DND-41 (cell line): Measurements from ENCODE around the gene MKS1.

Experiments used
- ATAC-seq: fragments of 200-7000 bp; cut with Tn5 transposase; 3 replicates; pipeline ENCODE4 v1.9.1; 2021; ENCODE audit warnings: low read depth; ENCODE audit not compliant: insufficient read depth
- DNase-seq: peaks from one replicate; pipeline ENCODE4 v3.0.0-alpha.2; 2020
- H2AFZ ChIP-seq: 2 replicates; pipeline ENCODE4 v1.6.0; 2012; ENCODE audit warnings: low read depth, low read length
- H3K27ac ChIP-seq: 2 replicates; pipeline ENCODE4 v1.5.1; 2012; ENCODE audit warnings: low read length, inconsistent platforms
- H3K27me3 ChIP-seq: fragments of 200-600 bp; sonication (generic); 2 replicates; pipeline ENCODE4 v1.6.0; 2012; ENCODE audit warnings: low read length, mild to moderate bottlenecking, inconsistent platforms; ENCODE audit not compliant: insufficient read depth, poor library complexity
- H3K36me3 ChIP-seq: 2 replicates; pipeline ENCODE4 v1.5.1; 2012; ENCODE audit warnings: low read length, inconsistent platforms; ENCODE audit not compliant: insufficient read depth
- H3K4me1 ChIP-seq: 2 replicates; pipeline ENCODE4 v1.5.1; 2012; ENCODE audit warnings: mild to moderate bottlenecking, low read length; ENCODE audit not compliant: insufficient read depth
- H3K4me2 ChIP-seq: 2 replicates; pipeline ENCODE4 v1.6.0; 2012; ENCODE audit warnings: mild to moderate bottlenecking, moderate library complexity, low read length, inconsistent platforms; ENCODE audit not compliant: insufficient read depth
- H3K4me3 ChIP-seq, 2 experiments: fragments of 200-600 bp in 1 of 2; shearing (Covaris generic) in 1 of 2; 2 replicates each; pipeline ENCODE4 v1.5.1; 2012 to 2016; ENCODE audit warnings: inconsistent platforms in 2 of 2, low read length in 2 of 2, mild to moderate bottlenecking in 2 of 2, low read depth in 1 of 2, moderate library complexity in 1 of 2
- H3K79me2 ChIP-seq: 2 replicates; pipeline ENCODE4 v1.6.0; 2012; ENCODE audit warnings: low read length, inconsistent platforms; ENCODE audit not compliant: insufficient read depth
- H3K9ac ChIP-seq: 2 replicates; pipeline ENCODE4 v1.6.0; 2012; ENCODE audit warnings: low read depth, mild to moderate bottlenecking, inconsistent platforms, low read length, moderate library complexity
- H3K9me3 ChIP-seq: 2 replicates; pipeline ENCODE4 v1.5.1; 2012; ENCODE audit warnings: low read length, moderate library complexity, mild to moderate bottlenecking, inconsistent platforms; ENCODE audit not compliant: insufficient read depth, severe bottlenecking
- H4K20me1 ChIP-seq: 2 replicates; pipeline ENCODE4 v1.6.0; 2012; ENCODE audit warnings: low read length; ENCODE audit not compliant: insufficient read depth
- EZH2 ChIP-seq: IDR thresholded peaks from 3 replicates; pipeline ENCODE4 v1.6.1; 2012; ENCODE audit warnings: borderline replicate concordance, low read depth, mild to moderate bottlenecking, moderate library complexity, low read length, inconsistent platforms; ENCODE audit not compliant: severe bottlenecking
- TF ChIP-seq, protein P1 (sequence below): IDR thresholded peaks from 2 replicates; pipeline ENCODE4 v1.5.1; 2012; ENCODE audit warnings: borderline replicate concordance, low read length, moderate library complexity, mild to moderate bottlenecking; ENCODE audit not compliant: poor library complexity, severe bottlenecking; ENCODE audit errors: extremely low read depth

MKS1 gene

GRCh38 chr17:58231641-58232040 lies 12.6 kb upstream of the MKS1 start:
- ATAC-seq, result no peak
- TF ChIP-seq, protein P1, sequence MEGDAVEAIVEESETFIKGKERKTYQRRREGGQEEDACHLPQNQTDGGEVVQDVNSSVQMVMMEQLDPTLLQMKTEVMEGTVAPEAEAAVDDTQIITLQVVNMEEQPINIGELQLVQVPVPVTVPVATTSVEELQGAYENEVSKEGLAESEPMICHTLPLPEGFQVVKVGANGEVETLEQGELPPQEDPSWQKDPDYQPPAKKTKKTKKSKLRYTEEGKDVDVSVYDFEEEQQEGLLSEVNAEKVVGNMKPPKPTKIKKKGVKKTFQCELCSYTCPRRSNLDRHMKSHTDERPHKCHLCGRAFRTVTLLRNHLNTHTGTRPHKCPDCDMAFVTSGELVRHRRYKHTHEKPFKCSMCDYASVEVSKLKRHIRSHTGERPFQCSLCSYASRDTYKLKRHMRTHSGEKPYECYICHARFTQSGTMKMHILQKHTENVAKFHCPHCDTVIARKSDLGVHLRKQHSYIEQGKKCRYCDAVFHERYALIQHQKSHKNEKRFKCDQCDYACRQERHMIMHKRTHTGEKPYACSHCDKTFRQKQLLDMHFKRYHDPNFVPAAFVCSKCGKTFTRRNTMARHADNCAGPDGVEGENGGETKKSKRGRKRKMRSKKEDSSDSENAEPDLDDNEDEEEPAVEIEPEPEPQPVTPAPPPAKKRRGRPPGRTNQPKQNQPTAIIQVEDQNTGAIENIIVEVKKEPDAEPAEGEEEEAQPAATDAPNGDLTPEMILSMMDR, result no peak
- TF ChIP-seq EZH2, result no peak

GRCh38 chr17:58229881-58230280 lies 10.8 kb upstream of the MKS1 start:
- no peak overlapping the region for H3K4me2 ChIP-seq
- ATAC-seq (no peak), DNase-seq (no peak)
- no peaks in the 10 kb centered on the region for H3K36me3 ChIP-seq
- no peak for TF ChIP-seq EZH2
- TF ChIP-seq, protein P1, result no peak
- H2AFZ ChIP-seq, result no peak overlapping the region
- H3K79me2 ChIP-seq, result no peaks in the 10 kb centered on the region
- H3K9me3 ChIP-seq, result no peaks in the 10 kb centered on the region
- H3K27me3 ChIP-seq, result peaks cover 33% of the 10 kb centered on the region
- H3K4me1 ChIP-seq, result no peaks in the 10 kb centered on the region
- H4K20me1 ChIP-seq, result no peaks in the 10 kb centered on the region
- no peak overlapping the region for H3K4me3 ChIP-seq
- no peak overlapping the region for H3K27ac ChIP-seq
- no peak overlapping the region for H3K9ac ChIP-seq

More at GRCh38 chr17:58231641-58232040, 12.6 kb upstream of the MKS1 start:
- H4K20me1 ChIP-seq, result no peaks in the 10 kb centered on the region
- no peaks in the 10 kb centered on the region for H3K4me1 ChIP-seq
- H3K4me3 ChIP-seq, result no peak overlapping the region
- no peaks in the 10 kb centered on the region for H3K9me3 ChIP-seq
- H3K79me2 ChIP-seq, result no peaks in the 10 kb centered on the region
- no peaks in the 10 kb centered on the region for H3K36me3 ChIP-seq
- DNase-seq, result no peak
- H2AFZ ChIP-seq, result no peak overlapping the region
- no peak overlapping the region for H3K27ac ChIP-seq
- peaks cover 48% of the 10 kb centered on the region for H3K27me3 ChIP-seq
- no peak overlapping the region for H3K9ac ChIP-seq
- H3K4me2 ChIP-seq, result no peak overlapping the region

DNA sequence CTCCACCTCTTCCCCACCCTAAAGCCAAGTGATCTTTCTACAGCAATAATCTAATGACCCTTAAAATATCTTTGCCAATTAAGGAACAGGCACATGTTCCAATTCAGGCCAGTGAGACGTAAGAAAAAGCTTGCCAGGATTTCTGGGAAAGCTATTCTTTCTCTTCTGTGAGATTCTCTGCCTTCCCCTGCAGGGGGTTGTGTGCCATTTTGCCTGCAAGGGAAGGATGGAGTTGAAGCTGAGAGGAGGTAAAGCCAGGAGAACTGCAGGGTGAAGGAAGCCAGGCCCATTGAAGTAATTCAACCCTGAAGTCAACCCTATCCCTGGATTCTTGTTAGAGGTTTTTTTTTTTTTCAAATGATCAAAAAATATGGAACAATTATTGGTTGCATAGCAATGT lies 10.3 kb upstream of the MKS1 start:
- Histone ChIP-seq H3K4me3 (no peak overlapping the region), H3K27me3 (peaks cover 32% of the 10 kb centered on the region), H3K4me1 (no peaks in the 10 kb centered on the region), H3K36me3 (no peaks in the 10 kb centered on the region), H3K9me3 (no peaks in the 10 kb centered on the region), H2AFZ (no peak overlapping the region), H3K27ac (no peak overlapping the region), H4K20me1 (no peaks in the 10 kb centered on the region), H3K4me2 (no peak overlapping the region), H3K79me2 (no peaks in the 10 kb centered on the region), H3K9ac (no peak overlapping the region)
- TF ChIP-seq, protein P1, result no peak
- TF ChIP-seq EZH2, result no peak
- ATAC-seq (no peak), DNase-seq (no peak)

- Histone ChIP-seq H2AFZ (no peak overlapping the region), H4K20me1 (no peaks in the 10 kb centered on the region), H3K36me3 (no peaks in the 10 kb centered on the region), H3K9ac (no peak overlapping the region), H3K27me3 (peaks cover 29% of the 10 kb centered on the region), H3K4me2 (no peak overlapping the region), H3K27ac (no peak overlapping the region), H3K4me1 (no peaks in the 10 kb centered on the region), H3K4me3 (no peak overlapping the region), H3K79me2 (no peaks in the 10 kb centered on the region), H3K9me3 (no peaks in the 10 kb centered on the region)
- no peak for TF ChIP-seq EZH2
- TF ChIP-seq, protein P1, result no peak
- ATAC-seq (no peak), DNase-seq (no peak)
Measured at GRCh38 chr17:58228679-58229078, 9.6 kb upstream of the MKS1 start.
